Measurements from ENCODE around the gene CTNNBL1.
"Not testable (repeated sequence)": the region's sequence is repeated elsewhere in the genome, so short reads cannot be mapped to it uniquely, and the experiment has no call there.

CTNNBL1 gene

DNA sequence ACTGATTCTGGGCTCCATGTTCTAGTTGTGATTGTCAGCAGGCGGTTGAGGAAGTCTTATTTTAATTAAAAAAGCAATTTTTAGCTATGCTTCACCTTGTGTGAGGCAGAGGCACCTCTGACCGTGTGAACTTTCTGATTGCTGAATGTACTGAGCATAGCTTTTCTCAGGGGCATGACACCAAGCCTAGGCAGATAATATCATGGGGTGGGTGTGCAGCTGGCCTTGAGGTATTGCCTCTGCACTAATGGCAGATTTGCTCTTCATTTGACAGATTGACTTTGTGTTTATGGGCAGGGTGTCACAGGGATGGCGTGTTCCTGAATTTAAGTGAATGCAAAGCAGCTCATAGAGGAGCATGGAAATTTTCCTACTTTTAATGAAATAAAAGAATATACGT lies 19.6 kb downstream of the CTNNBL1 start:
- no peak for DNase-seq

DNA sequence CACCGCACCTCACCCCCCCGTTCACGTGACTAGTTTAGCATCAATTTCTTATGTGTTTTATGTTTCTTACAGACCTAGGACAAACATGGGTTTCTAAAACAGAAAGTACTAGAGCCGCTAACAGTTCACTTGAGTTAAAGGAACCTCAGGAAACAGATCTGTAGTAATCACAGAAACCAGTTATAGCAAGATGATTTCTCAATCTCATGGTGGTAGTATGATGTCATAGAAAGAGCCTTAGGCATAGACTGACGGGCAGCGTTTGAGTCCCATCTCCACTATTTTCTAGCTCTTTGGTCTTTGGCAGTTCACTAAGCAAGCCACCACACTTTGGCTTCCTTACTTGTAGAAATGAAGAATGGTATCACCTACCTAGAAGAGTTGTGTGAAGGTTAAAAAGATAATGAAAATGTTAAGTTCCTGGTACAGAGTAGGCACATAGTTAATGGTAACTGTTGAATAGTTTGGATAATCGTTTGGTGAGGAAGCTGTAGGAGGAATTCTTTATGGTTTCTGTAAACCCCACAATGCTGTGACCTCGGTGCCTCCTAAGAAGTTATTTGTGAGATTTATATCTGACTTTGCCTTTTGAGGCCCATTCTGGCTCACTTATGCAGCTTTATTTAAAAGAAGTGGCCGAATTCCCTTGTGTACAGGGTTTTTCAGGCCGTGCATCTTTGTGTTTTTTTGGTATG lies 21.3 kb downstream of the CTNNBL1 start:
- DNase-seq, result no peak

DNA sequence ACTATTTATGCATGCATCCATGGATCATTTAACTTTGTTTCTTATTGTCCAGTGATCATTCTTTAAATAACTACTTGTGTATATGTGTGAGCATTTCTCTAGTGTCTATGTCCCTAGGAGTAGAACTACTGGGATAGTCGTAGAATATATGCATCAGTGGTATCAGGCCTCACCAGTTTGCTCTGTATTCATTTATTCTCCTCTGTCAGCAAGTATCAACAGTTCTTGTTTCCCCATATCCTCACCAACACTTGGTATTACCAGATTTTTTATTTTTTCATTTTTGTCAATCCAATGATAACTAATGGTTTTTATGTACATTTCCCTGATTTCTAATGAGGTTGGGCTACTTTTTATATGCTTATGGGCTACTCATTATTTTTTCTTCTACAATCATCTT lies 27.9 kb downstream of the CTNNBL1 start:
- DNase-seq, result no peak

DNA sequence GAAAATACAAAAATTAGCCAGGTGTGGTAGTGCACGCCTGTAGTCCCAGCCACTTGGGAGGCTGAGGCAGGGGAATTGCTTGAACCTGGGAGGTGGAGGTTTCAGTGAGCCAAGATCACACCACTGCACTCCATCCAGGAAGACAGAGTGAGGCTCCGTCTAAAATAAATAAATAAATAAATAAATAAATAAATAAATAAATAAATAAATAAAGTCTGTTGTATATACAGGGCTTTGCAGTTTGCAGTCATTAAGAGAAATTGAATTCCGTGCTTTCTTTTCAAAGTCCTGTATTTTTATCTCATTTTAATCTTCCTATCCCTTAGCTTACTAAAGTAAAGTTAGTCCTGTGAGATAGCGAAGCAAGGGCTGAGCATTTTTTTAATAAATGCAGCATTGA lies 28.5 kb downstream of the CTNNBL1 start:
- DNase-seq, result not testable (repeated sequence)

DNA sequence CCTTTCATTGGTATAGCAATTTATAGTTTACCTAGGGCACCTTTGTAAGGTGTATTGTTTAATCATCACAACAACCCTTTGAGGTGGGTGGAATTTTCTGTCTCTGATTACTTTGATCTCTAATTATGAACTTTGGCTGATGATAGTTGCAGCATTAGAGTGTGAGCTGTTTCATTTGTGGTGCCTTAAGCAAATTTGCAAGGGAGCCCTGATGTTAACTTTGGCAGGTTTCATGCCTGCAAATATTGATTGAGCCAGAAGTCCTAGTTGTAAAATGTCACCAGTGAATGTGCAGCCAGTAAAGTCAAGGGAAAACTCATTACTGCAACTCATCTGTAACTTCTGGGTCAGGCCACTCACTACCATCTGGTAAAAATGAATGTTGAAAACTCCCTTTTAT lies 29.8 kb downstream of the CTNNBL1 start:
- DNase-seq, result no peak

DNA sequence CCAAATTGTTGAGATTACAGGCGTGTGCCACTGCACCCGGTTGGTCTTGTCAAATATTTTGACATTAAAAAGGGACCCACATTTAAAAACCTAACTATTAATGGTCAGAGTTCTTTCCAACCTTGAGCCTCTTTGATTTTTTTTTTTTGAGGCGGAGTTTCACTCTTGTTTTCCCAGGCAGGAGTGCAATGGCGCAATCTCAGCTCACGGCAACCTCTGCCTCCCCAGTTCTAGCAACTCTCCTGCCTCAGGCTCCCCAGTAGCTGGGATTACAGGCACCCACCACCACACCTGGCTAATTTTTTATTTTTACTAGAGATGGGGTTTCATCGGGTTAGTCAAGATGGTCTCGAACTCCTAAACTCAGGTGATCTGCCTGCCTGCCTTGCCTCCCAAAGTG lies 31.3 kb downstream of the CTNNBL1 start:
- no peak for DNase-seq

DNA sequence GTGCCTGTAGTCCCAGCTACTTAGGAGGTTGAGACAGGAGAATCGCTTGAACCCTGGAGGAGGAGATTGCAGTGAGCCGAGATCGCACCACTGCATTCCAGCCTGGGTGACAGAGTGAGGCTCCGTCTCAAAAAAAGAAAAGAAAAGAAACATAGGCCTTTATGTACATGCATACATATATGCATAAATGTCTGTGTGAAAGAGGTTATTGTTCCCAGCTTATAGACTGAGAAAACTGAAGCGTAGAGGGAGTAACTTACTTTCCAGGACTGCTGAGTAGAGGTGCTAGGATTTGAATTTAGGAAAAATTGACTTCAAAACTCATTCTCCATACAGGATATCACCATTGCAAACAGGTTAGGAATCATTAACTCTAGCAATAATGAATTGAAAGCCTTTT lies 32.0 kb downstream of the CTNNBL1 start:
- DNase-seq, result no peak

DNA sequence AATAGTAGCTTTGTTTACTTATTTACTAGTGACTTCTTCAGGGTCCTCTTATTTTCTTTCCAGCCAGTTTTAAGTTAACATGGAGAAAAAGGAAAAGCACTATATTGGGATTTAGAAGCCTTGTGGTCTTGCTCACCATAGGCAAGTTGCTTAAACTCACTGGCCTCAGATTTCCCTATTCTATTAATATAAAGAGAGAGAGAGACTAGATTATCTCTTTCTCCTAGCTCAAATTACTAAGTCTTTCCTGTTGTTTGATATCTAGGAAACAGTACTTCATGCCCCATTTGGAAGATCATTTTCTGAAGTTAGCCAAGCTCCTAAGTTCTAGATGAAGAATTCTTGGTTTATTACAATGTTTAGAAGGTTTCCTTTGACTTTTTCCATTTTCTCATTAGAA lies 32.5 kb downstream of the CTNNBL1 start:
- DNase-seq, result no peak

DNA sequence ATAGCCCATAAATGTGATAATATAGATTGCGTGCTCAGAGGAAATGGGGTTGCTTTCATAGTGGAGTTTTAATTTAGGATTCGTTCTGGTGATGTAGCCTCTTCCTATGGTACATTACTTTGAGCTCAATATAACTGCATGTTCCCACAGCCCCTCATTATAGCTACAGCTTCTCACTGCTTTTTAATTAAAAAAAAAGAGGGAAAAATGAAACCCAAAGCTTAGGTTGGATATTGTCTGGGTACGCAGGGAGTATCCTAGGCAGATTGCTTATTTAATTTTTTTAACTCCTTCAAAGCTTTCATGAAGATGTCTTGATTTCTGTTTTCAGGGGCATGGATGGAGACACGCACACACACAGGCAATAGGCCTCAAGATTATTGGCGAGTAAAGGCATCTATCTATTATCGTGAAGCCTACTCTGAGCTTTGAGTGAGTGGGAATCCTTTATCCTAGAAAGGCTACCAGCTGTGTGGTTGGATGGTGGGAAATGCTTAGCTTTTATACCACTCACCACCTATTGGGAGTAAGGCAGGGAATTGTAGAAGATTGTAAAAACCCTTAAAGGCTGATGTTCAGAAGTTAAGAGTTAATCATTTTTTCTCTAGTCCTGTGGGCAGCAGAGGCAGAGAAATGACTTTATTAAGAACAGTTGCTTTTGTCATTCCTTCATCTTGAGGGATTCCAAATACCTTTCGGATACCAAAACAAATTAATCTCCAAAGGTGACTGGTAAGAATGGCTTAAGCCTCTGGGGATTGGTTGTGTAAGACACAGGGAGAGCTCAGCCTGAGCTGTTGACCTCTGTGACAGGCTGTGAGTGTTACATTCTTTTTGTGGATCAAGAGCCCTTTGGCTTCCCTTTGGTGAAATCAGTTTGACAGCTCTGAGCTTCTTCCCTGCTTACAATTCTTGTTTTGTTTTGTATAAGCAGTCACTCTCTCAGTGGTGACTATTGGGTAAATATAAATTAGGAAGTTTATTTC lies 33.4 kb downstream of the CTNNBL1 start:
- DNase-seq, result no peak

DNA sequence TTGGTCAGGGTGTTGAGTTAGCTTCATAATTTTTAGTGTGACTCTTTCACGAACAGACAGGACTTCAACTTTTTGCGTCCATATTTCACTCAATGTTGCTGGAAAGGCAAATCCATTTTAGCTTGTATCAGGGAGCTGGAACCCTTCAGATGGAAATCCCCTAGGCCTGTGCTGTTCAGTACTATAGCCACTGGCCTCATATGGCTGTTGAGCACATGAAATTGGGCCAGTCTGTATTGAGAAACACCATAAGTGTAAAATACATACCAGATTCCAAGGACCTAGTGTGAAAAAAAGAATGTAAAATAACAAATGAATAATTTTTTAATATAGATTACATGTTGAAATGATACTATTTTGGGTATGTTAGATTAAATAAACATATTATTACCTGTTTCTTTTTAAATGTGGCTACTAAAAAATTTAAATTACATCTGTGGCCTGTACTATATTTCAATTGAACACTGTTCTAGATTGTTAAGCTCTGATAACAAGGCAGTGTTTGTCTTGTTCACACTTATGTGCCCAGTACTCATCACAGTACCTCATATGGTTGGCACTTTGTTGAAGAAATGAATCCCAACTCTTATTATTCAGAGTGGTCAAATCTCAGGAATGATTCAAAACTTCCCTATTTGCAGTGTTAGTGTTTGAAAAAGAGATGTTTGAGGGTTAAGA lies 34.3 kb downstream of the CTNNBL1 start:
- DNase-seq, result no peak

DNA sequence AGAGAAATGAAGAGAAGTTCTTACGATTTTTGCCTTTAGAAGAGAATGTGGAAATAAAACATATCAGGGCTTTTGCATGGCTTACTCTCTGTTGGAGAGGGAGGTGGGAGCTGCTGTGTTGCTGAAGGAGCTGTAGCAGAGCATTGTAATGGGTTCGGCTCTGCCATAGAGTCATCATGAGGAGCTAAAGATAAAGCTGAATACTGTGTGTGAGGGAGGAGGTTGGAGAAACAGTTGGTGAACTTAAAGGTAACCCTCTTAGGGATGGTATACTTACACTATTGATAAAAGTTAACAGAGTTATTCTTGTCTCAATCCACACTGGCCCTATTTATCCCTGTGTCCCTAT lies 34.8 kb downstream of the CTNNBL1 start:
- DNase-seq, result no peak

DNA sequence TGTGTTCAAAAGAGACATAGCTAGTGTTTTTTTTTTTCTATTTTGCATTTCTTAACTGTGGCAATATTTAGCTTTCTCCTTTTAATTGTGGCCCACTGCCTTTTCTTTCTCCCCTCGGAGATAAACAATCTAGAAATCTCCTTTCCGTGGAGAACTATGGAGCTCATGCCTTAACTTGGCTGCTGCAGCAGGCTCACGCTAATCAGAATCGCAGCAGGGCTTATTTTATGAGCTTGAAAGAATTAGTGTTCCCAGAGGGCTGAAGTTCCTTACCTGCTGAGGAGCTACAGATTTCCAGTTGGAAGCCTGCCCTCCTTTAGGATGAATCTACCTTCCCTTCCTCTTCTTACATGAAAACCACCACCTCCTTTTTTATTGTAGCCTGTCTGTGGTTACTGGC lies 35.6 kb downstream of the CTNNBL1 start:
- DNase-seq, result no peak

DNA sequence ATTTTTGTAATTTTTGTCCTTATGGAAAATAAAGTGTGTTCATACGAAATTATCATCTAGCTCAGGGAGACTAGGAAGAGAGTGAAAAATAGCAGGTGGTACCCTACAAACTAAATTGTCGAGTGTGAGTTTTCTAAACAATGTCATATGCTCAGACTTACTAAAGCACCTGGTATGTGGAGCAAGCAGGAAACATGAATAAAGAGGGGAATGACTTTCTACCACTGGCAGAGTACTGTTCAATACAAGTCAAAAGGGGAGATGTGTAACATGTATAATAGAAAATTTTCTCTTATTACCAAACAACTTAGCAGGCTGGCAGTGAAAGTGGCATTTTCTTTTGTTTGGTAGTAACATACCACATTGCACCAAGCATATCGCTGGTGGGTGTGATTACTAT lies 36.1 kb downstream of the CTNNBL1 start:
- no peak for DNase-seq

DNA sequence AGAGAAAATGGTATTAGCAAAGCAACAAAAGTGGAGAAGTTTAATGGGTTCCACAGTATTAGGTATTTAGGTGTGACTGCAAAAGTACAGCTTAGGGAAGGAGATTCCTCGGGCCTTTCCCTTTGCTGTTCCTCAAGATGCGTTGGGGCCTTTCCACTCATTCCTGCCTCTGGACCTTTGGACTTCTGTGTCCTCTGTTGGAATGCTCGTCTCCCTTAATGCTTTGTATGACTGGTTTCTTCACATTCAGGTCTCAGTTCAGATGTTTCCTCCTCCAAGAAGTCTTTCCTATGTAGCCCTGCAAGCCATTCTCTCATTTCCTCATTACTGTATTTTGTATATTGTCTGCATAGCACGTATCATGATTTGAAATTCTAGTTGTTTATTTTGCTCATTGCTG lies 39.6 kb downstream of the CTNNBL1 start:
- no peak for DNase-seq

DNA sequence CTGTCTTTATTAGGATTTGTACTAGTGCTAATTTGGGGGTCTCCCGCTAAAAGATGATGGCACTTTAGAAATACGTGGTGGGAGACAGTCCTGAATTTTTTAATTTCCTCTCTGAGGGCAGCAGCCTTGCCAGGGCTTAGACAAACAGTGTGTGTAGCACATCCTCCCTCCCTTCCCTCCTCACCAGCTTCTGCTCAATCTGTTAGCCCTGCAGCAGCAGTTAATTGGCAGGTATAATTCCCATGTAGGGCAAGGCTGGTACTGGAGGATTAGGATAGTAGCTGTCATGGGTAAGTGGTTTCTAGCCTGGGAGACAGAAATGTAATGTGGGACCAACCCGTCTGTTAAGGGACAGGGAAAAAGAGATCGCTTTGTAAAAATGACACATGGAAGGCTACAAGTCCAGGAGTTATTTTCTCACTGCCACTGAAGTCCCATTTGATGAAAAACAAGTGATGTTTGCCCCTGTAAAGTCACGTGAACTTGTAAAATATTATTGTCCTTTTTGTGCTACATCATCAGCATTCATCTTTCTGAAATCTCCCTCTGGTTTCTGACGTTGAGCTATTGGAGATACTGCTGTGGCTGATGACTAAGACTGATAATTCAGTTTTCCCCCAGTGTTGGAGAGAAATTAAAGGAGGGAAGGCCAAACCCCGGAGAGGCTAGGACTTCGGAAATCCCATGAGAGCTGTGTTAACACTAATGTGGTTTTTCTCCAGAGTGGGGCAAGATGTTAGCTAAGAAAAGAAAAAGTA lies 40.6 kb downstream of the CTNNBL1 start:
- no peak for DNase-seq

DNA sequence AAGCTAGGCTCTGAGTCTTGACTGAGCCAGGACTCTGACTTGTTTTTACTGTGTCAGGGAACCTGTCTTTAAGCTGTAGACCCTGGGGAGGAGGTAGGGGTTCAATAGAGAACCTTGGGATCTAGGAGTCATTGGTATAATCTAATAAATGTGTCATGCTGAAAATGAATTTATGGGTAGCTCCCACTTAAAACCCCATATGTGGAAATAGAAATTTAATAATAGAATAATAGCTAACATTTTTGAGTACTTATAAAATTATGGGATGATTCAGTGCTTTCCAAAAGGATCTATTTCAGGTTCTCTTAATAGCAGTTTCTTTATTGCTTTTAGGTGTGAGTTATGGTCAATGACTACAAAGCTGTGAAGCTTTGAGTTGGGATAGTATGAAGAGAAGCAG lies 41.7 kb downstream of the CTNNBL1 start:
- no peak for DNase-seq

DNA sequence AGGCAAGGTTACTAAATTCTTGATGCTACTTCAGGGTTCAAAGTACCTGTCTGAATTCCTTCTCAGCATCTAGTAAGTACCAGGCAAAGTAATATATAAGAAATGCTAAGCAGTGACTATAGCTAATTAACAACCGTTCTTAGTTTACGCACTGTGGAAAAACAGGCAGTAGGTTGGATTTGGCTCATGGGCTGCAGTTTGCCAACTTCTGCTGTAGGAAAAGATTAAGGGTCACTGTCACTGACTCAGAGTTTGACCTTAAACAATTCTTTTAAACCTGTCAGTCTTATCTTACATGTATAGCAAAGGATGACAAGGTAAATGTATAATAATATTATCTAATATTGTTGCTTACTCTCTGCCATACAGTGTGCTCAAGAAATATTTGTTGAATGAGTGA lies 42.3 kb downstream of the CTNNBL1 start:
- DNase-seq, result no peak

DNA sequence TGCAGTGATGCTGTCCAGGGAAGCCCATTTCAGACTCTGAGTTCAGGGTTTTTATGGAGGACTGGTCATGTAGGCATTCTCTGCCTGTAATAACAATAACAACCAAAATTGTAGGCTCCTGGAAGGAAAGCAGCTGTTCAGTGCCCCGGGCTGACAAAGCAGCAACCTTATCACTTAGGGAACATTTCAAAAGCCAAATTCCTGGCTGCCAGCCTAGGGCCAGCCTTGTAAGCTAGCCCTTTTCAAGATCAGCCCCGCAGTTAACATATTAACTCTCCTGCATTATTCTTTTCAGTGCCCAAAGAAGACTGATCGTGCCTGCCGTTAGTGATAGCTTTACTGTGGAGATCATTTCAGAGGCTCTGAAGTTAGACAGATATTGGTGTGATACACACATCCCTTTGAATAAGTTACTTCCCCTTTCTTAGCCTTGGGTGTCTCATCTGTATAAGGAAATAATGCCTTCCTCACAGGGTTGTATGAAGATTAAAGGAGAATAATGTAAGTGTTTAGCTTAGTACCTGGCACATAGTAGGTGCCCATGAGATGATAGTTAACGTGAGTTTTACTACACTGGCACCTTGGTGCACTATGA lies 44.1 kb downstream of the CTNNBL1 start:
- no peak for DNase-seq

DNA sequence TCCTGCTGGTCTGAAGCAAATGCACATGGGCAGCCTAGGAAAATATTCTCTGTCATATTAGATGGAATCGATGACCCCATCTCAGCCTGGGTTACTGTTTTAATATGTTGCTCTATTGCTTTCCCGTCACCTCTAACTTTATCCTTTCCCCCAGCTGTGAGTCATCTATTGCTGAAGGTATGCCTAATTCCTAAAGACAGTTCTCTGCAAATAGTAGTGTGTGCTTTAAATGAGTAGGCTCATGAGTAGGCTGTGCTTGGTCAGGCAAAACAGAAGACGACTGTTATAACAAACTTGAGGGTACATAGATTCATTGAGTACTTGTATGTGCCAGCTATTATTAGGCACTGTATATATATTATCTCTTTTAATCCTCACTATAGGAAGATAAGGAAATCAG lies 47.2 kb downstream of the CTNNBL1 start:
- no peak for DNase-seq

DNA sequence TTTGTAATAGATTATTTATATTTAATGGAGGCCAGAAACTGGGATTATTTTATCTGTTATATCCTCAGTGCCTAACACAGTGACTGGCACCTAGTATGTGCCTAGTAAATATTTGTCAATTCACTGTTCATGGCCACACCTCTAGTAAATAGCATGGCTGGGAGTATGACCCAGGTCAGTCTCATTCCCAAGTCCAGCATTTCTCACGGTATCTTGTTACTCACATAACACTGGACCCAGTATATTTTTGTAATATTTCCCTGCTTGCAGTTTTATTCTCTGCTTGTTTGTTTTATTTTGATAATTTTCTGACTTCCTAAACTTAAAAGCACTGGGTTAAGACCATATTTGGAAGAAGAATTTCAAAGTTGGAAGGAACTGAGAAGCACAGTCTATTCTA lies 47.7 kb downstream of the CTNNBL1 start:
- DNase-seq, result no peak

DNA sequence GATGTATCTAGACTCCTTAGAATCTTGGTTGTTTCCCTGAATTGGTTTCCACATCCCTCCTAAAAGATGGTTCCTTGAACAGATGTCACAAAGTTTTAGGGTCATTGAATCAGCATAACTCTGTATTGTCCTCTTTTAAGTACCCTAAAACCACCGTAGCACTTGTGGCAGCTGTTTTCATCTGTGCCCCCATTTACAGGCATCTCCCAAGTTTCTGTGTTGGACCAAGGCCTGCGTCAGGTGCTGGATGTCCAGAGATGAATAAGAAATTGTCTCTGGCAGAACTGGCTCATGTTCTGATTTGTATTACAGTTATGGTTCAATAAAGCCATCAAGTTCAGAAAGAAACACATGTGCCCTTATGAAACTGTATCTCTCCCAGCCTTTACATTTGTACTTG lies 48.3 kb downstream of the CTNNBL1 start:
- no peak for DNase-seq

DNA sequence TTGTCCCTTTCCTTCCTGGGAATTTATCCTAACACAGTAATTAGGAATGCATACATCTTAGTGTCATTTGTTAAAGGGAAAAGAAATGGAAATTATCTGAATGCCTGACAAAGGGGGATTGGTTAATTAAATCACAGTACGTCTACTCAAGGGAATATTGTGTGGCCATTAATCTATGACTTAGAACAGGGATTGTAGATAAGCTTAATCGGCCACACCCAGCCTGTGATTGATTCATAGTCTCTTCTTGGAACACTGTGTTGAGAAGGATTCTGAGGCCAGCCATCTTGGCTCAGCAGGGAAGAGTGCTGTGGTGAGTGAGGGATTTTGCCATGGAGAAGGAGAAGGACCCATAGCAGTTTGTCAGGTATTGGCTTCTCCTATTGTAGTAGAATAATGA lies 50.5 kb downstream of the CTNNBL1 start:
- DNase-seq, result no peak

DNA sequence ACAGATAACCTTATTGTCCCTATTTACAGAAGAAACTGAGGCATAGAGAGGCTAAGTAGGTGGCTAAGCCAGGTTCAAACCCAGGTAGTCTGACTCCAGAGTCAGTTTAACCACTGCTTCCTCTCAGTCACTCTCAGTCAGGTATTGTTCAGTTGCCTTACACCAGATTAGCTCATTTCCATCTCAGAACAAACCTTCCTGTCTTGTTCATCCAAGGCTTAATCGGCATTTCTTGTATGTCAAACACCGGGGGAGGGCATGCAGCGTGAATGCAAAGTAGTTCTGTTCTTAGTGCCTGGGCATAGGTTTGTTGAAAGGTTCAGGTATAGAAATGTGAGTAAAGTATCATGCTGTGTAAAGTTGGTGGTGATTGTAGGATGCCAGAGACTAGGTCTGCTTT lies 51.7 kb downstream of the CTNNBL1 start:
- DNase-seq, result no peak
